Measurements from ENCODE around the gene LCMT1. TPM values are rescaled to one million over a fixed set of nuclear protein-coding genes. Genes with fewer than 3 reads are reported as not detected.
"Not testable (repeated sequence)": the region's sequence is repeated elsewhere in the genome, so short reads cannot be mapped to it uniquely, and the experiment has no call there.

Gene LCMT1
- total RNA-seq, result 10 to 100 TPM; 26.8 to 42.6 (median 29.8) TPM

DNA sequence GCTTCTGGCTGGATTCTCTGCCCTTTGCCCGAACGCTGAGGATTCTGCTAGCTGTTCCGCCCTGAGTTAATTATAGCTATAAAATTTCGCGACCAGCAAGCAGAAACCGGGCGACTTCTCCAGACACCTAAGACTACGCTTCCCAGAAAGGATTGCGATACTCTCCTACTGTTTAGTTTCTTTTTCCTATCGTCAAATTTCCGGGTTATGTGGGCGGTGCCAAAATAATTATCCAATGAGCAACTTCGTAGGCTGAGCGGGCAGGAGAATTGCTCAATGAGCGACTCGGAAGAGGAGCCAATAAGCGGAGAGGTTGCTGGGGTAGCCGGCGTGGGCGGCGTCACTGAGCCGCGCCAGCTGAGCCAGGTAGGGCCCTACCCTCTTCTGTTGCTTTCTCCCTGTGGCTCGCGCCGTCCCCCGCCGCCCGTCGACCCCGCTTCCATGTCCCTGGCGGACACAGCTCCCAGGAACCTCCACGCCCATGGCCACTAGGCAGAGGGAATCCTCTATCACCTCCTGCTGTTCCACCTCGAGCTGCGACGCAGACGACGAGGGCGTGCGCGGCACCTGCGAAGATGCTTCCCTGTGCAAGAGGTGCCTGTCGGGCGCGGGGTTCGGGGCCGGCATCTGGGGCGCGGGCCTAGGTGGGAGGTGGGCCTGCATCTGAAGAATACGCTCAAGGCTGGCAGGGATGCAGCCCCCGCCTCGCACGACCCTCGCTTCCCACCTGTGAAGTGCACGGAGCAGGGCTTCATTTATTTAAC lies at the start of gene LCMT1:
Gene LCMT1, plus strand, starts transcription at position 340 of the 764 bp plus-strand sequence. Its CDS starts 142 bp downstream, at position 482.
- Histone ChIP-seq H3K9me3 (no peaks in the 10 kb centered on the region), H3K27ac (peak within 1 kb of the TSS in 2 of 3 donors; percentile 63 to 77), H3K4me1 (peaks cover 11 to 34% of the 10 kb centered on the region in 2 donors), H3K27me3 (no peaks in the 10 kb centered on the region), H3K36me3 (no peaks in the 10 kb centered on the region), H3K4me3 (replicated peaks in 1 of 3) (peak within 1 kb of the TSS; percentile 73 to 100 (median 78))
- peak in 1 of 2 donors; percentile 72 for TF ChIP-seq POLR2A (IDR thresholded peaks at IDR 0.05)
- TF ChIP-seq, protein P1, sequence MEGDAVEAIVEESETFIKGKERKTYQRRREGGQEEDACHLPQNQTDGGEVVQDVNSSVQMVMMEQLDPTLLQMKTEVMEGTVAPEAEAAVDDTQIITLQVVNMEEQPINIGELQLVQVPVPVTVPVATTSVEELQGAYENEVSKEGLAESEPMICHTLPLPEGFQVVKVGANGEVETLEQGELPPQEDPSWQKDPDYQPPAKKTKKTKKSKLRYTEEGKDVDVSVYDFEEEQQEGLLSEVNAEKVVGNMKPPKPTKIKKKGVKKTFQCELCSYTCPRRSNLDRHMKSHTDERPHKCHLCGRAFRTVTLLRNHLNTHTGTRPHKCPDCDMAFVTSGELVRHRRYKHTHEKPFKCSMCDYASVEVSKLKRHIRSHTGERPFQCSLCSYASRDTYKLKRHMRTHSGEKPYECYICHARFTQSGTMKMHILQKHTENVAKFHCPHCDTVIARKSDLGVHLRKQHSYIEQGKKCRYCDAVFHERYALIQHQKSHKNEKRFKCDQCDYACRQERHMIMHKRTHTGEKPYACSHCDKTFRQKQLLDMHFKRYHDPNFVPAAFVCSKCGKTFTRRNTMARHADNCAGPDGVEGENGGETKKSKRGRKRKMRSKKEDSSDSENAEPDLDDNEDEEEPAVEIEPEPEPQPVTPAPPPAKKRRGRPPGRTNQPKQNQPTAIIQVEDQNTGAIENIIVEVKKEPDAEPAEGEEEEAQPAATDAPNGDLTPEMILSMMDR (IDR thresholded peaks at IDR 0.05), result no peak
- DNase-seq, result peak; percentile 92 to 94
- intact Hi-C loops (cut with DNase I), result loop anchor here (10.0 kb wide), 1 partner anchor 113 kb away; no protein-coding TSS in a partner anchor
- WGBS, 2 donors, result 0 to 2% methylated on average over 26 of the region's 55 CpGs

GRCh38 chr16:25063102-25063501 lies 48.4 kb upstream of the LCMT1 start:
- Histone ChIP-seq H3K9me3 (no peaks in the 10 kb centered on the region), H3K27ac (no peak overlapping the region), H3K4me3 (replicated peaks in 1 of 3) (no peak overlapping the region), H3K27me3 (no peaks in the 10 kb centered on the region), H3K36me3 (no peaks in the 10 kb centered on the region), H3K4me1 (peaks cover 0 to 11% of the 10 kb centered on the region in 2 donors)
- WGBS, 2 donors, result 87 to 89% methylated on average over 3 of the region's 3 CpGs
- DNase-seq, result no peak
- no peak for TF ChIP-seq POLR2A (IDR thresholded peaks at IDR 0.05)
- TF ChIP-seq, protein P1 (IDR thresholded peaks at IDR 0.05), result no peak
- intact Hi-C loops (cut with DNase I), result no loop called here

DNA sequence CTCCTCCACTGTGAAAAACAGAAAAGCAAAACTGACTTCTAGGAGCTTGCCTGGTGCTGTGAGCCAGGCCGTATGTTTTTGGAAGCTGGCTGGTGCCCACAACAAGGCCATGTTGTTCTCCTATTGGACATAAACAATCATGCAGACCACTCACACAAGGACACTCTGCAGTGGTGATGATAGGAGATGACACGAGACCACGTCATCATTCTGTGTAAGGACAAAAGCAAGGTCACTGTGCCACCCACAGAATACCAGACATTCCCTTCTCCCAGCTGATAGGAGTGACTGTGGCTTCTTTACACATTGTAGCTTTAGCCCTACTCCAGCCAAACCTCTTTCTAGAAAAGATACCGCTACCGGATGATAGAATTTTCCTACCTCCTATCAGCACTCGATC lies 47.7 kb upstream of the LCMT1 start:
- 84 to 93% methylated on average over 6 of the region's 6 CpGs for whole genome bisulfite sequencing, 2 donors
- H3K27me3 ChIP-seq, result no peaks in the 10 kb centered on the region
- intact Hi-C loops (cut with DNase I), result no loop called here
- H3K4me1 ChIP-seq, result peaks cover 0 to 11% of the 10 kb centered on the region in 2 donors
- TF ChIP-seq POLR2A (IDR thresholded peaks at IDR 0.05), result no peak
- TF ChIP-seq, protein P1 (IDR thresholded peaks at IDR 0.05), result no peak
- H3K27ac ChIP-seq, result no peak overlapping the region
- no peaks in the 10 kb centered on the region for H3K9me3 ChIP-seq
- DNase-seq, result no peak
- no peaks in the 10 kb centered on the region for H3K36me3 ChIP-seq
- no peak overlapping the region for H3K4me3 ChIP-seq (replicated peaks in 1 of 3)

DNA sequence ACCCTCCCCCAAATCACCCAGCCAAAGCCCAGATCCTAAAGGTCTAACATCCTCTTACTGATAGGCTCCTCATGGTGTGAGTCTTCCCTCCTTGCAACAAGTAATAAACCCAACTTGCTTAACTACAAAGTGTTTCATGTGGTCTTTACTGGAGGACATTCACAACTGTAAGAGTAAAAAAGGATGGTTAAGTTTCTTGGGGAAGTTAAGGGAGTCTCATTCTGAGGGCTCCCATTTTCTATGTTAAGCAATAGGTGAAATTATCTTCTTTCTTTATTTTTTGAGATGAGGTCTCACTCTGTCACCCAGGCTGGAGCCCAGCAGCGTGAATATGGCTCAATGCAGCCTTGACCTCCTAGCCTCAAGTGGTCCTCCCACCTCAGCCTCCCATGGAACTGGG lies 47.3 kb upstream of the LCMT1 start:
- H3K9me3 ChIP-seq; H3K27me3 ChIP-seq; intact Hi-C loops (cut with DNase I); H3K27ac ChIP-seq; H3K4me3 ChIP-seq (replicated peaks in 1 of 3); DNase-seq; H3K36me3 ChIP-seq: not testable (repeated sequence)
- 94 to 100% methylated on average over 1 of the region's 1 CpG for WGBS, 2 donors
- H3K4me1 ChIP-seq, result peaks cover 0 to 11% of the 10 kb centered on the region in 2 donors

GRCh38 chr16:25064937-25065336 lies 46.6 kb upstream of the LCMT1 start:
- Histone ChIP-seq H3K27ac (no peak overlapping the region), H3K4me1 (peaks cover 0 to 11% of the 10 kb centered on the region in 2 donors), H3K27me3 (no peaks in the 10 kb centered on the region), H3K9me3 (no peaks in the 10 kb centered on the region), H3K36me3 (no peaks in the 10 kb centered on the region), H3K4me3 (replicated peaks in 1 of 3) (no peak overlapping the region)
- TF ChIP-seq POLR2A (IDR thresholded peaks at IDR 0.05), result no peak
- TF ChIP-seq, protein P1 (IDR thresholded peaks at IDR 0.05), result no peak
- 74 to 79% methylated on average over 6 of the region's 6 CpGs for WGBS, 2 donors
- intact Hi-C loops (cut with DNase I), result loop anchor here (5.0 kb wide), 1 partner anchor 42 kb away; no protein-coding TSS in a partner anchor
- DNase-seq, result no peak

All from thyroid gland (tissue), 4 donors.